NCI-H526 treated with DMSO at 0.1 percent for 48 hours (cell line): Measurements from ENCODE around the gene MTIF2.
"Not testable (repeated sequence)": the region's sequence is repeated elsewhere in the genome, so short reads cannot be mapped to it uniquely, and the experiment has no call there.

Source experiments
- DNase-seq: peaks from one replicate; lab custom pipeline; 2025; lab: John Stamatoyannopoulos, UW

MTIF2 gene

DNA sequence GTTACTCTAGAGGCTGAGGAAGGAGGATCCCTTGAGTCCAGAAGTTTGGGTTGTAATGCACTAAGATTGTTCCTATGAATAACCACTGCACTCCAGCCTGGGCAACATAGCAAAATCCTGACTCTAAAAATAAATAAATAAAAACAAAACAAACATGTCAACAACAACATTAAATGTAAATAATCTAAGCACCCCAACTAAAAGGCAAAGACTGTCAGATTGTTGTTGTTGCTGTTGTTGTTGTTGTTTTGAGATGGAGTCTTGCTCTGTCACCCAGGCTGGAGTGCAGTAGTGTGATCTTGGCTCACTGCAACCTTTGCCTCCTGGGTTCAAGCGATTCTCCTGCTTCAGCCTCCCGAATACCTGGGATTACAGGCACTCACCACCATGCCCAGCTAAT is 77.1 kb downstream of the MTIF2 start:
- not testable (repeated sequence) for DNase-seq

DNA sequence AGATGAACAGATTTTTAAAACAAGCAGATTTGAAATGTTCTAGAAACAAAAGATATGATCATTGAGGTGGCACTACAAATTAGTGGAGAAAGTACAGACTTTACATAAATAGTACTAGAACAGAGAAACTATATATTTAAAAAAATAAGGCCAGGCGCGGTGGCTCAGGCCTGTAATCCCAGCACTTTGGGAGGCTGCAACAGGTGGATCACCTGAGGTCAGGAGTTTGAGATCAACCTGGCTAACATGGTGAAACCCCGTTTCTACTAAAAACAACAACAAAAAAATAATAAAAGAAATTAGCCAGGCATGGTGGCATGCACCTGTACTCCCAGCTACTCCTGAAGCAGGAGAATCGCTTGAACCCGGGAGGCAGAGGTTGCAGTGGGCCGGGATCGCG is 82.2 kb downstream of the MTIF2 start:
- DNase-seq = not testable (repeated sequence)
